Neural cell (in vitro differentiated cells): ENCODE data around the gene RASSF9.

Experiments used
- POLR2AphosphoS5 ChIP-seq: IDR thresholded peaks from 2 replicates; pipeline ENCODE4 v1.6.1; 2012
- TF ChIP-seq, protein P1 (sequence below): fragments of 450-650 bp; IDR thresholded peaks from 2 replicates; pipeline ENCODE4 v1.5.1; 2014; ENCODE audit warnings: antibody characterized with exemption, mild to moderate bottlenecking, moderate library complexity; ENCODE audit not compliant: poor library complexity, severe bottlenecking

DNA sequence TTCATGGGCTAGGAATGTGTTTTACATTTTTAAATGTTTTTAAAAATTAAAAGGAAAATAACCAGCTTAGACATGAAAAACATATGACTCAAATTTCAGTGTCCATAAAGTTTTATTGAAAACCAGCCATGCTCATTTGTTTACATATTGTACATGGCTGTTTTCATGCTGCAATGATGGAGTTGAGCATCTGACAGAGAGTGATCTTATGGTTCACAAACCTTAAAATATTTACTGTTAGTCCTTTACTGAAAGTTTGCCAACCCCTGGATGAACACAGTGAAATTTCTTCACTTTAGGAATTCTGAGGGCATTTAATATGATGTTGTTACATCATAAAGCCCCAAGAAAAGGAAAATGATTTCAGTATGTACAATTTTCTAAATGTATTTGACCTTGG lies 16.1 kb downstream of the RASSF9 start:
- TF ChIP-seq POLR2AphosphoS5 = no peak
- TF ChIP-seq, protein P1, sequence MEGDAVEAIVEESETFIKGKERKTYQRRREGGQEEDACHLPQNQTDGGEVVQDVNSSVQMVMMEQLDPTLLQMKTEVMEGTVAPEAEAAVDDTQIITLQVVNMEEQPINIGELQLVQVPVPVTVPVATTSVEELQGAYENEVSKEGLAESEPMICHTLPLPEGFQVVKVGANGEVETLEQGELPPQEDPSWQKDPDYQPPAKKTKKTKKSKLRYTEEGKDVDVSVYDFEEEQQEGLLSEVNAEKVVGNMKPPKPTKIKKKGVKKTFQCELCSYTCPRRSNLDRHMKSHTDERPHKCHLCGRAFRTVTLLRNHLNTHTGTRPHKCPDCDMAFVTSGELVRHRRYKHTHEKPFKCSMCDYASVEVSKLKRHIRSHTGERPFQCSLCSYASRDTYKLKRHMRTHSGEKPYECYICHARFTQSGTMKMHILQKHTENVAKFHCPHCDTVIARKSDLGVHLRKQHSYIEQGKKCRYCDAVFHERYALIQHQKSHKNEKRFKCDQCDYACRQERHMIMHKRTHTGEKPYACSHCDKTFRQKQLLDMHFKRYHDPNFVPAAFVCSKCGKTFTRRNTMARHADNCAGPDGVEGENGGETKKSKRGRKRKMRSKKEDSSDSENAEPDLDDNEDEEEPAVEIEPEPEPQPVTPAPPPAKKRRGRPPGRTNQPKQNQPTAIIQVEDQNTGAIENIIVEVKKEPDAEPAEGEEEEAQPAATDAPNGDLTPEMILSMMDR = no peak
